ENCODE measurements around the gene DIS3L2. TPM values are rescaled to one million over a fixed set of nuclear protein-coding genes. Genes with fewer than 3 reads are reported as not detected.

Gene DIS3L2, protein sequence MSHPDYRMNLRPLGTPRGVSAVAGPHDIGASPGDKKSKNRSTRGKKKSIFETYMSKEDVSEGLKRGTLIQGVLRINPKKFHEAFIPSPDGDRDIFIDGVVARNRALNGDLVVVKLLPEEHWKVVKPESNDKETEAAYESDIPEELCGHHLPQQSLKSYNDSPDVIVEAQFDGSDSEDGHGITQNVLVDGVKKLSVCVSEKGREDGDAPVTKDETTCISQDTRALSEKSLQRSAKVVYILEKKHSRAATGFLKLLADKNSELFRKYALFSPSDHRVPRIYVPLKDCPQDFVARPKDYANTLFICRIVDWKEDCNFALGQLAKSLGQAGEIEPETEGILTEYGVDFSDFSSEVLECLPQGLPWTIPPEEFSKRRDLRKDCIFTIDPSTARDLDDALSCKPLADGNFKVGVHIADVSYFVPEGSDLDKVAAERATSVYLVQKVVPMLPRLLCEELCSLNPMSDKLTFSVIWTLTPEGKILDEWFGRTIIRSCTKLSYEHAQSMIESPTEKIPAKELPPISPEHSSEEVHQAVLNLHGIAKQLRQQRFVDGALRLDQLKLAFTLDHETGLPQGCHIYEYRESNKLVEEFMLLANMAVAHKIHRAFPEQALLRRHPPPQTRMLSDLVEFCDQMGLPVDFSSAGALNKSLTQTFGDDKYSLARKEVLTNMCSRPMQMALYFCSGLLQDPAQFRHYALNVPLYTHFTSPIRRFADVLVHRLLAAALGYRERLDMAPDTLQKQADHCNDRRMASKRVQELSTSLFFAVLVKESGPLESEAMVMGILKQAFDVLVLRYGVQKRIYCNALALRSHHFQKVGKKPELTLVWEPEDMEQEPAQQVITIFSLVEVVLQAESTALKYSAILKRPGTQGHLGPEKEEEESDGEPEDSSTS
- total RNA-seq = 10 to 100 TPM; 18.7 to 30.9 (median 26.1) TPM

GRCh38 chr2:231961349-231962166 is at the start of gene DIS3L2:
DIS3L2 (plus strand) TSS chr2:231961713; CDS start chr2:232014928, 53,215 bp downstream.
- TF ChIP-seq CTCF (IDR thresholded peaks at IDR 0.05; ENCODE audit: low read depth) = no peak

GRCh38 chr2:231914077-231914690 is 47.3 kb upstream of the DIS3L2 start:
- TF ChIP-seq CTCF (IDR thresholded peaks at IDR 0.05; ENCODE audit: low read depth) = no peak

DNA sequence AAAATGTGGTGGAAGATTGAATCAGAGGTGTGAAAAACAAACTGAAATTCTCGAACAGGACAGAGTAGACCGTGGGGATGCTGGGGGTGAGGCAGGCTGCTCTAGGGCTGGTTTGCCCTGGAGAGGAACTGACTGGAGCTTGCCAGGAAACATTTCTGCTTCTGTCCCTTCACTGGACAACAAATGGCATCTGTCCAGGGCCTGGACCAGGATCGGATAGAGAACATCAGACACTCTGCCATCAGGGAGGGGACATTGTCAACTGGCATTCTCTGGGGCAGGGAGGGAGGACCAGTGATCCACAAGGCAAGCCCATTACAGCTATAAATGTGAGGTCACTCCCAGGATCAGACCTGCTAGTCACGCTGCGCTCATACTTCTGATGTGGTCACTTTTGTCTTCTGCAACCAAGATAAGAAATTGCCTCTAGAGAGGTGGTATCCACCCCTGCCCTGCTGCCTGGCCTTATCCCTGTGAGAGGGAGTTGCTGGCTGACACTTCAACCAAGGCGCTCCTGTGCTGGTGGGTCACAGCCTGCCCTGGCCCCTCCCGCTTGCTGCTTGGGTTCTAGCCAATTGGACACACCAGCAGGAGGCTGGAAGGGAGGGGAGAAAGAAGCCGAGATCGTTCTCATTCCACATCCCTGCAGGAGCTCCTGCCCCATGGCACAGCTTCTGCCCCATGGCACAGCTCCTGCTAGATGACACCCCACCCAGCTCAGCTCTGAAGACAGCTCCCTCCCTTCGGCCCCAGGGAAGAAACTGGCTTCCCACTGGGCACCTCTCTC is 44.0 kb upstream of the DIS3L2 start:
- TF ChIP-seq CTCF (IDR thresholded peaks at IDR 0.05; ENCODE audit: low read depth) = no peak

- TF ChIP-seq CTCF (IDR thresholded peaks at IDR 0.05; ENCODE audit: low read depth) = no peak
These were observed 42.8 kb upstream of the DIS3L2 start for GRCh38 chr2:231918501-231919330.

GRCh38 chr2:231919341-231920035 is 42.0 kb upstream of the DIS3L2 start:
- TF ChIP-seq CTCF (IDR thresholded peaks at IDR 0.05; ENCODE audit: low read depth) = no peak

Data from subcutaneous adipose tissue (tissue), 4 donors.